H1 (cell line): Measurements from ENCODE around the gene UBR3. TPM values are rescaled to one million over a fixed set of nuclear protein-coding genes. Genes with fewer than 3 reads are reported as not detected.

Experiments used
- CTCF ChIA-PET: fragments of 300-600 bp; sonication (Branson Sonifier 250); formaldehyde crosslinking; loops from one replicate; lab custom pipeline; 2021; ENCODE audit not compliant: partially characterized antibody; lab: Charles Lee
- POLR2A ChIA-PET: fragments of 300-600 bp; sonication (Branson Sonifier 250); formaldehyde crosslinking; loops from one replicate; lab custom pipeline; 2021; ENCODE audit warnings: inconsistent platforms; ENCODE audit not compliant: partially characterized antibody; lab: Charles Lee
- DNase-seq, 2 experiments: peaks; one replicate each; pipeline versions ENCODE4 v3.0.0 to v3.0.0-alpha.2; 2010 to 2022; ENCODE audit warnings: low spot score in 2 of 2, low read depth in 1 of 2, mixed read lengths in 1 of 2
- FAIRE-seq: peaks from 2 replicates; lab custom pipeline; 2011; peaks lifted over from hg19 to GRCh38; lab: Jason Lieb, UNC
- H2AFZ ChIP-seq: 2 replicates; pipeline ENCODE4 v1.8.1; 2012; ENCODE audit warnings: low read length, inconsistent platforms
- H2AK5ac ChIP-seq: 2 replicates; pipeline ENCODE4 v1.6.1; 2013; ENCODE audit warnings: low read depth, low read length
- H2BK120ac ChIP-seq: replicated peaks from 2 replicates; pipeline ENCODE3; 2013; ENCODE audit warnings: low read depth, low read length, inconsistent platforms
- H2BK12ac ChIP-seq: 2 replicates; pipeline ENCODE4 v1.6.1; 2013; ENCODE audit warnings: low read depth, low read length
- H2BK15ac ChIP-seq: 2 replicates; pipeline ENCODE4 v1.6.1; 2013; ENCODE audit warnings: low read length
- H2BK20ac ChIP-seq: 2 replicates; pipeline ENCODE4 v1.6.1; 2013; ENCODE audit warnings: low read length
- H2BK5ac ChIP-seq: 2 replicates; pipeline ENCODE4 v1.6.1; 2013; ENCODE audit warnings: low read depth, low read length
- H3K14ac ChIP-seq: 2 replicates; pipeline ENCODE4 v1.6.1; 2013; ENCODE audit warnings: inconsistent platforms; ENCODE audit not compliant: insufficient read length
- H3K18ac ChIP-seq: 2 replicates; pipeline ENCODE4 v1.6.1; 2013; ENCODE audit warnings: low read length; ENCODE audit errors: extremely low read depth
- H3K23ac ChIP-seq: 2 replicates; pipeline ENCODE4 v1.6.1; 2013; ENCODE audit warnings: inconsistent platforms; ENCODE audit not compliant: insufficient read length
- H3K23me2 ChIP-seq: 2 replicates; pipeline ENCODE4 v1.6.1; 2013; ENCODE audit warnings: low read depth, low read length
- H3K27ac ChIP-seq: 2 replicates; pipeline ENCODE4 v1.6.1; 2011; ENCODE audit warnings: low read depth, low read length, inconsistent platforms
- H3K27me3 ChIP-seq, 4 experiments: replicated peaks in 1 of 4; 1 replicate in 1 of 4; 2 replicates in 3 of 4; pipeline versions ENCODE4 v1.6.1 to v1.8.1; 2011 to 2013; ENCODE audit warnings: low read length in 3 of 4, mild to moderate bottlenecking in 3 of 4, inconsistent platforms in 2 of 4, mixed read lengths in 2 of 4, moderate library complexity in 1 of 4; ENCODE audit not compliant: control insufficient read depth in 3 of 4, insufficient read depth in 3 of 4; ENCODE audit errors: extremely low read depth in 1 of 4
- H3K36me3 ChIP-seq, 4 experiments: 2 replicates each; pipeline versions ENCODE4 v1.6.1 to v1.8.1; 2011 to 2013; ENCODE audit warnings: mild to moderate bottlenecking in 4 of 4, low read length in 3 of 4, moderate library complexity in 2 of 4, control low read depth in 1 of 4, inconsistent platforms in 1 of 4; ENCODE audit not compliant: insufficient read depth in 4 of 4, control insufficient read depth in 2 of 4
- H3K4ac ChIP-seq: replicated peaks from 2 replicates; pipeline ENCODE3; 2013; ENCODE audit warnings: low read length, low read depth, mixed read lengths, inconsistent platforms; ENCODE audit not compliant: insufficient read length
- H3K4me1 ChIP-seq, 4 experiments: replicated peaks in 1 of 4; 1 replicate in 1 of 4; 2 replicates in 3 of 4; pipeline versions ENCODE4 v1.6.1 to v1.8.1; 2011 to 2013; ENCODE audit warnings: low read length in 3 of 4, inconsistent platforms in 2 of 4, mixed read lengths in 1 of 4; ENCODE audit not compliant: insufficient read depth in 4 of 4, control insufficient read depth in 3 of 4
- H3K4me2 ChIP-seq, 2 experiments: 2 replicates each; pipeline versions ENCODE4 v1.6.1 to v1.8.1; 2011 to 2013; ENCODE audit warnings: low read depth in 2 of 2, low read length in 2 of 2, control low read depth in 1 of 2, inconsistent platforms in 1 of 2, mild to moderate bottlenecking in 1 of 2; ENCODE audit not compliant: insufficient read depth in 1 of 2
- H3K4me3 ChIP-seq, 4 experiments: fragments of 200-600, 300-600 bp in 1 of 4; sonication (generic), shearing (Covaris generic), sonication (Bioruptor Twin) in 1 of 4; 2 replicates each; pipeline versions ENCODE4 v1.5.1 to v1.8.1; 2011 to 2016; ENCODE audit warnings: low read length in 4 of 4, low read depth in 3 of 4, control low read depth in 2 of 4, inconsistent platforms in 2 of 4, mild to moderate bottlenecking in 2 of 4, mixed read lengths in 1 of 4, moderate library complexity in 1 of 4; ENCODE audit not compliant: insufficient read depth in 2 of 4; ENCODE audit errors: extremely low read depth in 1 of 4
- H3K56ac ChIP-seq: replicated peaks from 2 replicates; pipeline ENCODE3; 2013; ENCODE audit warnings: low read depth, mild to moderate bottlenecking, mixed read lengths, low read length, inconsistent platforms; ENCODE audit not compliant: insufficient read length
- H3K79me1 ChIP-seq: 2 replicates; pipeline ENCODE4 v1.6.1; 2013; ENCODE audit warnings: low read depth, low read length, control low read depth
- H3K79me2 ChIP-seq, 2 experiments: 2 replicates each; pipeline versions ENCODE4 v1.6.1 to v1.8.1; 2012 to 2013; ENCODE audit warnings: low read length in 2 of 2, mild to moderate bottlenecking in 2 of 2, inconsistent platforms in 1 of 2; ENCODE audit not compliant: insufficient read depth in 2 of 2, control insufficient read depth in 1 of 2
- H3K9ac ChIP-seq, 4 experiments: replicated peaks in 1 of 4; 1 replicate in 1 of 4; 2 replicates in 3 of 4; pipeline versions ENCODE4 v1.6.1 to v1.8.1; 2011 to 2013; ENCODE audit warnings: low read depth in 3 of 4, low read length in 3 of 4, control low read depth in 2 of 4, mild to moderate bottlenecking in 2 of 4, moderate library complexity in 2 of 4, inconsistent platforms in 1 of 4; ENCODE audit errors: extremely low read depth in 1 of 4
- H3K9me3 ChIP-seq, 2 experiments: 2 replicates each; pipeline versions ENCODE4 v1.6.1 to v1.8.1; 2012 to 2013; ENCODE audit warnings: mild to moderate bottlenecking in 2 of 2, moderate library complexity in 2 of 2, control low read depth in 1 of 2, inconsistent platforms in 1 of 2, low read depth in 1 of 2, low read length in 1 of 2, mixed read lengths in 1 of 2; ENCODE audit not compliant: insufficient read depth in 2 of 2
- H4K20me1 ChIP-seq, 2 experiments: replicated peaks in 1 of 2; 2 replicates each; pipeline versions ENCODE3 to v1.8.1; 2011 to 2013; ENCODE audit warnings: inconsistent platforms in 2 of 2, low read length in 2 of 2, mild to moderate bottlenecking in 1 of 2; ENCODE audit not compliant: insufficient read depth in 2 of 2, control insufficient read depth in 1 of 2
- H4K5ac ChIP-seq: 2 replicates; pipeline ENCODE4 v1.6.1; 2013; ENCODE audit warnings: low read length, low read depth, mixed read lengths, inconsistent platforms; ENCODE audit not compliant: insufficient read length
- H4K8ac ChIP-seq: 2 replicates; pipeline ENCODE4 v1.8.0; 2013; ENCODE audit warnings: mild to moderate bottlenecking, moderate library complexity, low read length, inconsistent platforms; ENCODE audit not compliant: insufficient read depth; ENCODE audit errors: extremely low read depth
- H4K91ac ChIP-seq: replicated peaks from 2 replicates; pipeline ENCODE3; 2013; ENCODE audit warnings: low read length, mixed read lengths, inconsistent platforms; ENCODE audit not compliant: insufficient read length
- CBX5 ChIP-seq: fragments of 300-800, 300-1000 bp; sonication (generic); IDR thresholded peaks from 2 replicates; pipeline ENCODE4 v1.7.1; 2016; ENCODE audit warnings: antibody characterized with exemption, low read length, low read depth
- CBX8 ChIP-seq: fragments of 300-800, 300-1000 bp; sonication (generic); IDR thresholded peaks from 2 replicates; pipeline ENCODE4 v1.7.1; 2016; ENCODE audit warnings: low read depth, low read length, borderline replicate concordance
- CTBP2 ChIP-seq: IDR thresholded peaks from 2 replicates; pipeline ENCODE4 v1.7.0; 2011; ENCODE audit warnings: borderline replicate concordance, mild to moderate bottlenecking, moderate library complexity, mixed read lengths, low read length; ENCODE audit not compliant: insufficient read depth, insufficient read length
- EGR1 ChIP-seq: IDR thresholded peaks from 2 replicates; pipeline ENCODE4 v1.6.1; 2011; ENCODE audit warnings: low read depth, low read length, borderline replicate concordance
- KDM4A ChIP-seq: IDR thresholded peaks from one replicate; pipeline ENCODE4 v1.7.1; 2012; ENCODE audit warnings: low read depth, mild to moderate bottlenecking, moderate library complexity, low read length, inconsistent platforms; ENCODE audit not compliant: severe bottlenecking
- MAFK ChIP-seq: IDR thresholded peaks from 2 replicates; pipeline ENCODE4 v1.6.1; 2012; ENCODE audit warnings: low read depth, mild to moderate bottlenecking, improper control_type of control experiment, low read length
- NRF1 ChIP-seq: IDR thresholded peaks from 2 replicates; pipeline ENCODE4 v1.6.1; 2011; ENCODE audit warnings: mild to moderate bottlenecking, low read depth, low read length, improper control_type of control experiment
- RAD21 ChIP-seq, 2 experiments: IDR thresholded peaks in 1 of 2; conservative IDR thresholded peaks in 1 of 2; 2 replicates each; pipeline ENCODE4 v1.6.1; 2011; ENCODE audit warnings: low read depth in 2 of 2, low read length in 2 of 2, improper control_type of control experiment in 1 of 2, inconsistent platforms in 1 of 2, mild to moderate bottlenecking in 1 of 2, moderate library complexity in 1 of 2
- RNF2 ChIP-seq: fragments of 200-900, 300-1000 bp; sonication (generic); IDR thresholded peaks from 2 replicates; pipeline ENCODE4 v1.7.1; 2016; ENCODE audit warnings: borderline replicate concordance, low read depth, mild to moderate bottlenecking, antibody characterized with exemption, low read length; ENCODE audit not compliant: poor library complexity, severe bottlenecking; ENCODE audit errors: missing control alignments
- SIN3A ChIP-seq, 2 experiments: IDR thresholded peaks in 1 of 2; conservative IDR thresholded peaks in 1 of 2; 2 replicates each; pipeline ENCODE4 v1.6.1; 2011 to 2012; ENCODE audit warnings: low read length in 2 of 2, improper control_type of control experiment in 1 of 2, low read depth in 1 of 2, mild to moderate bottlenecking in 1 of 2
- SIRT6 ChIP-seq: IDR thresholded peaks from one replicate; pipeline ENCODE4 v1.7.1; 2012; ENCODE audit warnings: low read length, inconsistent platforms
- SIX5 ChIP-seq: IDR thresholded peaks from 2 replicates; pipeline ENCODE4 v1.6.1; 2011; ENCODE audit warnings: mild to moderate bottlenecking, low read depth, low read length
- TBP ChIP-seq: IDR thresholded peaks from 2 replicates; pipeline ENCODE4 v1.6.1; 2011; ENCODE audit warnings: low read depth, low read length, improper control_type of control experiment
- TCF12 ChIP-seq: IDR thresholded peaks from 2 replicates; pipeline ENCODE4 v1.6.1; 2011; ENCODE audit warnings: low read depth, mild to moderate bottlenecking, low read length
- WGBS, 2 experiments: shearing (Covaris generic) in 1 of 2; methylation state at CpG; one replicate each; pipeline versions ENCODE4 v1.1.6 to v1.1.7; 2013 to 2015; ENCODE audit warnings: low lambda C conversion rate in 2 of 2, mixed read lengths in 2 of 2, inconsistent platforms in 1 of 2, low coverage in 1 of 2, missing lambda C conversion rate in 1 of 2; ENCODE audit not compliant: insufficient replicate concordance in 2 of 2, insufficient coverage in 1 of 2, insufficient read length in 1 of 2; ENCODE audit errors: extremely low coverage in 1 of 2, missing lambda C conversion rate in 1 of 2; 5-methylcytosine and 5-hydroxymethylcytosine counted together
- polyA plus RNA-seq, 7 experiments: library from polyadenylated mRNA; depleted of rRNA in 3 of 7; stranded (reverse) in 5 of 7; unstranded in 2 of 7; fragments of >200 nt in 5 of 7; fragments of 200-250 nt in 2 of 7; gene quantifications; 1 replicate in 5 of 7; 2 replicates in 1 of 7; 4 replicates in 1 of 7; pipeline versions ENCODE4 v1.2.1 to v1.2.3, GENCODE V29; 2011 to 2013; ENCODE audit warnings: missing spikeins in 2 of 7, mixed read lengths in 2 of 7
- total RNA-seq: library from RNA; stranded (reverse); fragmentation: NEBNext Ultra II Directional; extraction: Animal tissue kit (Norgen Biotek cat#: 25700); gene quantifications from 2 replicates; pipeline ENCODE4 v1.2.1, GENCODE V29; 2021

The UBR3 gene
- total and polyA plus RNA-seq, 2 of the 8 experiments (the other 6 are each of a cell fraction or from before 2014, with no cell fraction given): 3.7 to 17.7 TPM

DNA sequence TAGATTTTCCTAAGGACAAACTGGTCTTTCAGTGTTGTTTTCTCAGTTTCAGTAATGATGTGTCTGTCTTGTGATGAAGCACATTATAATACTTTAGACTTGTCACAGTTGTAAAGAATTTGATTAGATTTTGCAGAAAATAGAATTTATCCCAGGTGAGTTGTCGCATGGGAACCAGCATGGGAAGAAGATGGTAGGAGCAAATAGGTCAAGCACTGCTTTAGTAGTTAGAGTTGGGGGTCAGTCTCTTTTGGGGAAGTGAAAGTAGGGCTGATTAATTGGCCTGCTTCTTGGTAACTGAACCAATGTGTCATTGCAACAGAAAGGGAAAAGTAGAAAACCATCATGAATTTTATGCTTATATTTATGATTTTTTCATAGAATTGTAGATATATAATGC lies 197.5 kb downstream of the UBR3 start:
- no peaks in the 10 kb centered on the region for H3K79me2 ChIP-seq
- H2BK120ac ChIP-seq: no peak overlapping the region
- H2BK12ac ChIP-seq: no peak overlapping the region
- H3K9ac ChIP-seq: no peak overlapping the region
- no peak overlapping the region for H2BK15ac ChIP-seq
- H2AK5ac ChIP-seq: no peak overlapping the region
- no peak for FAIRE-seq
- no peak overlapping the region for H4K91ac ChIP-seq
- no peak overlapping the region for H2BK20ac ChIP-seq
- no peak overlapping the region for H3K4me3 ChIP-seq
- ChIA-PET POLR2A (no interaction called here), CTCF (no interaction called here)
- no peaks in the 10 kb centered on the region; a peak in 1 of 8 replicates for H3K36me3 ChIP-seq
- H3K4me2 ChIP-seq: no peak overlapping the region
- no peak overlapping the region for H3K56ac ChIP-seq
- H3K23ac ChIP-seq: no peak overlapping the region
- no peaks in the 10 kb centered on the region for H3K27me3 ChIP-seq
- H3K79me1 ChIP-seq: no peaks in the 10 kb centered on the region
- H3K9me3 ChIP-seq: no peaks in the 10 kb centered on the region
- H2BK5ac ChIP-seq: no peak overlapping the region
- H3K14ac ChIP-seq: no peak overlapping the region
- no peak for DNase-seq
- no peak overlapping the region for H3K4ac ChIP-seq
- no peaks in the 10 kb centered on the region for H4K20me1 ChIP-seq
- H3K4me1 ChIP-seq: peaks cover 0 to 6% (median 2%) of the 10 kb centered on the region in 4 experiments; a peak in 2 of 7 replicates
- no peaks in the 10 kb centered on the region for H3K23me2 ChIP-seq
- no peak overlapping the region for H3K18ac ChIP-seq
- H4K5ac ChIP-seq: no peak overlapping the region
- WGBS, 2 experiments: 87% methylated on average over 1 of the region's 1 CpG; no CpG with 5 or more reads in 1 of the 2 experiments
- no peak overlapping the region for H4K8ac ChIP-seq
- H2AFZ ChIP-seq: no peak overlapping the region
- H3K27ac ChIP-seq: no peak overlapping the region
- TF ChIP-seq MAFK (no peak), TBP (no peak), CBX5 (no peak), KDM4A (no peak), NRF1 (no peak), TCF12 (no peak), RAD21 (IDR thresholded peaks at IDR 0.05 in 1 of 2, conservative IDR thresholded peaks at IDR 0.05 in 1 of 2; ENCODE audit: low read depth in 2 of 2, low read length in 2 of 2) (no peak), CTBP2 (no peak), CBX8 (no peak), SIX5 (no peak), EGR1 (no peak), RNF2 (no peak), SIRT6 (no peak), SIN3A (conservative IDR thresholded peaks at IDR 0.05 in 1 of 2, IDR thresholded peaks at IDR 0.05 in 1 of 2; ENCODE audit: low read depth in 1 of 2, low read length in 2 of 2) (no peak)
